ENCODE data around the gene FARS2. TPM values are rescaled to one million over a fixed set of nuclear protein-coding genes. Genes with fewer than 3 reads are reported as not detected.

The FARS2 gene
- total RNA-seq, 2 experiments from 2014 or later = 18.4 to 20.0 TPM

- Mint-ChIP-seq H3K27ac (peak overlapping the region; percentile 67), H3K4me1 (peaks cover 24% of the 10 kb centered on the region), H3K27me3 (no peaks in the 10 kb centered on the region), H3K9me3 (no peaks in the 10 kb centered on the region), H3K4me3 (no peak overlapping the region), H3K36me3 (peaks cover 8% of the 10 kb centered on the region)
- DNase-seq = no peak
Measured at GRCh38 chr6:5506149-5506548, 244.8 kb downstream of the FARS2 start.

GRCh38 chr6:5506597-5506996 is 245.3 kb downstream of the FARS2 start:
- peaks cover 8% of the 10 kb centered on the region for H3K36me3 Mint-ChIP-seq
- H3K27ac Mint-ChIP-seq = peak overlapping the region; percentile 67
- H3K27me3 Mint-ChIP-seq = no peaks in the 10 kb centered on the region
- peaks cover 24% of the 10 kb centered on the region for H3K4me1 Mint-ChIP-seq
- H3K9me3 Mint-ChIP-seq = no peaks in the 10 kb centered on the region
- DNase-seq = no peak
- peak overlapping the region; percentile 42 for H3K4me3 Mint-ChIP-seq

GRCh38 chr6:5507131-5507681 is 245.9 kb downstream of the FARS2 start:
- Mint-ChIP-seq H3K9me3 (no peaks in the 10 kb centered on the region), H3K27me3 (no peaks in the 10 kb centered on the region), H3K4me3 (peak overlapping the region; percentile 42), H3K27ac (peak overlapping the region; percentile 67), H3K36me3 (peaks cover 5% of the 10 kb centered on the region), H3K4me1 (peaks cover 24% of the 10 kb centered on the region)
- DNase-seq = peak; percentile 4

- Mint-ChIP-seq H3K36me3 (peaks cover 9% of the 10 kb centered on the region), H3K4me1 (peaks cover 24% of the 10 kb centered on the region), H3K4me3 (no peak overlapping the region), H3K9me3 (no peaks in the 10 kb centered on the region), H3K27me3 (no peaks in the 10 kb centered on the region), H3K27ac (no peak overlapping the region)
- no peak for DNase-seq
Measured at GRCh38 chr6:5509106-5509505, 247.8 kb downstream of the FARS2 start.

GRCh38 chr6:5510331-5511133 is 249.2 kb downstream of the FARS2 start:
- no peak overlapping the region for H3K4me3 Mint-ChIP-seq
- no peaks in the 10 kb centered on the region for H3K27me3 Mint-ChIP-seq

GRCh38 chr6:5511954-5512353 is 250.6 kb downstream of the FARS2 start:
- H3K27ac Mint-ChIP-seq = no peak overlapping the region
- no peaks in the 10 kb centered on the region for H3K27me3 Mint-ChIP-seq
- H3K4me3 Mint-ChIP-seq = no peak overlapping the region
- no peak for DNase-seq
- H3K4me1 Mint-ChIP-seq = peaks cover 27% of the 10 kb centered on the region
- H3K9me3 Mint-ChIP-seq = peaks cover 1% of the 10 kb centered on the region
- H3K36me3 Mint-ChIP-seq = peaks cover 12% of the 10 kb centered on the region

More at GRCh38 chr6:5510331-5511133, 249.2 kb downstream of the FARS2 start:
- Mint-ChIP-seq H3K36me3 (peaks cover 7% of the 10 kb centered on the region), H3K27ac (no peak overlapping the region), H3K4me1 (peaks cover 28% of the 10 kb centered on the region), H3K9me3 (no peaks in the 10 kb centered on the region)
- no peak for DNase-seq

- Mint-ChIP-seq H3K9me3 (peaks cover 1% of the 10 kb centered on the region), H3K36me3 (peaks cover 12% of the 10 kb centered on the region), H3K4me3 (no peak overlapping the region), H3K27me3 (no peaks in the 10 kb centered on the region), H3K27ac (no peak overlapping the region), H3K4me1 (peaks cover 25% of the 10 kb centered on the region)
- no peak for DNase-seq
Measured at GRCh38 chr6:5512422-5512821, 251.1 kb downstream of the FARS2 start.

- no peak for DNase-seq
- Mint-ChIP-seq H3K4me3 (no peak overlapping the region), H3K27me3 (no peaks in the 10 kb centered on the region), H3K36me3 (peaks cover 14% of the 10 kb centered on the region), H3K9me3 (peaks cover 1% of the 10 kb centered on the region), H3K27ac (no peak overlapping the region), H3K4me1 (peaks cover 30% of the 10 kb centered on the region)
Measured at GRCh38 chr6:5513408-5513807, 252.1 kb downstream of the FARS2 start.

- H3K4me1 Mint-ChIP-seq = peaks cover 35% of the 10 kb centered on the region
- H3K9me3 Mint-ChIP-seq = peaks cover 1% of the 10 kb centered on the region
- H3K27ac Mint-ChIP-seq = no peak overlapping the region
- no peak for DNase-seq
- H3K36me3 Mint-ChIP-seq = peaks cover 17% of the 10 kb centered on the region
- H3K4me3 Mint-ChIP-seq = no peak overlapping the region
- H3K27me3 Mint-ChIP-seq = no peaks in the 10 kb centered on the region
Measured at GRCh38 chr6:5514353-5514752, 253.0 kb downstream of the FARS2 start.

- H3K27me3 Mint-ChIP-seq = no peaks in the 10 kb centered on the region
- peaks cover 41% of the 10 kb centered on the region for H3K4me1 Mint-ChIP-seq
- no peak overlapping the region for H3K4me3 Mint-ChIP-seq
- peaks cover 17% of the 10 kb centered on the region for H3K36me3 Mint-ChIP-seq
- H3K27ac Mint-ChIP-seq = no peak overlapping the region
- no peak for DNase-seq
- H3K9me3 Mint-ChIP-seq = peaks cover 1% of the 10 kb centered on the region
Measured at GRCh38 chr6:5515200-5515599, 253.9 kb downstream of the FARS2 start.

GRCh38 chr6:5516036-5516435 is 254.7 kb downstream of the FARS2 start:
- Mint-ChIP-seq H3K4me3 (no peak overlapping the region), H3K27me3 (no peaks in the 10 kb centered on the region), H3K36me3 (peaks cover 17% of the 10 kb centered on the region), H3K27ac (peak overlapping the region; percentile 30), H3K9me3 (peaks cover 1% of the 10 kb centered on the region), H3K4me1 (peaks cover 43% of the 10 kb centered on the region)
- peak; percentile 26 for DNase-seq

GRCh38 chr6:5517796-5518195 is 256.5 kb downstream of the FARS2 start:
- Mint-ChIP-seq H3K9me3 (peaks cover 1% of the 10 kb centered on the region), H3K36me3 (peaks cover 14% of the 10 kb centered on the region), H3K4me3 (peak overlapping the region; percentile 53), H3K27me3 (no peaks in the 10 kb centered on the region), H3K4me1 (peaks cover 51% of the 10 kb centered on the region), H3K27ac (peak overlapping the region; percentile 88)
- DNase-seq = peak; percentile 56

- Mint-ChIP-seq H3K4me3 (no peak overlapping the region), H3K4me1 (peaks cover 51% of the 10 kb centered on the region), H3K9me3 (peaks cover 2% of the 10 kb centered on the region), H3K36me3 (peaks cover 15% of the 10 kb centered on the region), H3K27ac (peak overlapping the region; percentile 73), H3K27me3 (no peaks in the 10 kb centered on the region)
- DNase-seq = peak; percentile 11
Measured at GRCh38 chr6:5518936-5519491, 257.7 kb downstream of the FARS2 start.

GRCh38 chr6:5520796-5521195 is 259.5 kb downstream of the FARS2 start:
- H3K4me3 Mint-ChIP-seq = no peak overlapping the region
- DNase-seq = no peak
- no peaks in the 10 kb centered on the region for H3K27me3 Mint-ChIP-seq
- H3K36me3 Mint-ChIP-seq = peaks cover 15% of the 10 kb centered on the region
- peaks cover 43% of the 10 kb centered on the region for H3K4me1 Mint-ChIP-seq
- H3K9me3 Mint-ChIP-seq = peaks cover 2% of the 10 kb centered on the region
- no peak overlapping the region for H3K27ac Mint-ChIP-seq

- peaks cover 15% of the 10 kb centered on the region for H3K36me3 Mint-ChIP-seq
- H3K9me3 Mint-ChIP-seq = peaks cover 1% of the 10 kb centered on the region
- H3K27me3 Mint-ChIP-seq = no peaks in the 10 kb centered on the region
- peaks cover 38% of the 10 kb centered on the region for H3K4me1 Mint-ChIP-seq
- H3K4me3 Mint-ChIP-seq = no peak overlapping the region
- no peak overlapping the region for H3K27ac Mint-ChIP-seq
- no peak for DNase-seq
Measured at GRCh38 chr6:5521322-5521721, 260.0 kb downstream of the FARS2 start.

Measured in activated naive CD8-positive, alpha-beta T cell treated with anti-CD3 and anti-CD28 coated beads for 36 hours (primary cell).